Melanocyte of skin (primary cell): ENCODE measurements around the gene CDADC1. TPM values are rescaled to one million over a fixed set of nuclear protein-coding genes. Genes with fewer than 3 reads are reported as not detected.

ENCODE experiments used
- total RNA-seq, 2 donors: library from RNA; depleted of rRNA; stranded (reverse); fragments of >200 nt; gene quantifications; 2 replicates each; pipeline ENCODE4 v1.2.3, GENCODE V29; 2012

Gene CDADC1
- total RNA-seq = 1 to 10 TPM; 1.7 to 4.1 TPM

GRCh38 chr13:49247643-49248621 is at the start of gene CDADC1:
TSS of gene CDADC1 (plus strand) at chr13:49247925. CDS start at chr13:49248038, 113 bp downstream.

GRCh38 chr13:49220036-49220855 is 27.5 kb upstream of the CDADC1 start, which contains the start of gene MLNR:
TSS of gene MLNR (plus strand) at chr13:49220338. CDS start at chr13:49220338, 0 bp downstream.

Other genes with a start within 250 kb of the CDADC1 start
- under 1 TPM in 1 of 2 donors, not detected in 1; 0.34 TPM for gene MLNR, start 27.6 kb upstream of the CDADC1 start, total RNA-seq
- gene CAB39L, start 196.1 kb downstream of the CDADC1 start, total RNA-seq = 10 to 100 TPM; 13.7 to 22.4 TPM
- gene SETDB2, start 196.3 kb downstream of the CDADC1 start, total RNA-seq = 10 to 100 TPM; 27.6 to 44.0 TPM
- gene PHF11, start 248.0 kb downstream of the CDADC1 start, total RNA-seq = 10 to 100 TPM; 19.3 to 32.6 TPM